ENCODE data around the gene LDLRAD4. TPM values are rescaled to one million over a fixed set of nuclear protein-coding genes. Genes with fewer than 3 reads are reported as not detected.
"Not testable (repeated sequence)": the region's sequence is repeated elsewhere in the genome, so short reads cannot be mapped to it uniquely, and the experiment has no call there.

The LDLRAD4 gene
- total RNA-seq, 2 donors from 2014 or later, result 112 to 120 TPM

DNA sequence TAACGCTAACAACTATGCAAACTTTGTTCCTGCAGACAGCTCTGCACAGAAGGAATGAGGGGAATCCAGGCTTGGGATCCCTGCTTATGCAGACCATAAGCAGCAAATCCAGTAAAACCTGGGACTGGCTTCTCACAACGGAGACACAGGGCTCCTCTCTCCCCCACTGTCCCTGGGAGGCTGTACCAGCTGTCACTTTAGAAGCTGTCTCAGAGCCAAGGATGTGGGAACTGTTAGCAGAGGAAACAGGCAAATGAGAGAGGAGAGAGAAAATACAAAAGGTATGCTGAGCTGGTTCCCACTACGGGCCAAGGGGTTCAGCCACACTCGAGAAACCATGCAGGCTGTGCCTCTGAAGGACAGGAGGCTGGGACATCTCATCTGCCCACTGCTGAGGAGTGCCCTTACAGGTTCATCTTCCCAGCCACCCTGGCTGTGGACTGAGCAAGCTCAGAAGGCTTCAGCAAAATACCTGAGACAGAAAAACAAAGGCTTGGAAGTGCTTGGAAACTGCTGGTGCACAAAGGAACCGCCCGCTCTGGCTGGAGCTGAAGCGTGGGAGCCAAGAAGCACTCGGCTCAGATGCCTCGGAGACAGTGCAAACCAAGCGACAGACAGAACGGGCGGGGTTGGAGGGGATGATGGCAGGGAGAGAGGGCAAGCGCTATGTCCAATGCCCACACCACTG, 435.3 kb downstream of the LDLRAD4 start:
- ATAC-seq, result no peak
- Mint-ChIP-seq H3K36me3 (ENCODE audit: low read depth) (no peaks in the 10 kb centered on the region), H3K4me3 (no peak overlapping the region), H3K4me1 (peaks cover under 1% of the 10 kb centered on the region), H3K27me3 (no peaks in the 10 kb centered on the region), H3K27ac (no peak overlapping the region)
- no peaks in the 10 kb centered on the region for H3K9me3 ChIP-seq (ENCODE audit: control insufficient read depth, low read length, poor library complexity, severe bottlenecking)
- no peak for DNase-seq

GRCh38 chr18:13657974-13658373, 439.4 kb downstream of the LDLRAD4 start:
- no peak overlapping the region for H3K4me3 Mint-ChIP-seq
- no peaks in the 10 kb centered on the region for H3K9me3 ChIP-seq (ENCODE audit: control insufficient read depth, low read length, poor library complexity, severe bottlenecking)
- no peak for ATAC-seq
- no peak overlapping the region for H3K27ac Mint-ChIP-seq
- DNase-seq, result no peak
- H3K27me3 Mint-ChIP-seq, result no peaks in the 10 kb centered on the region
- H3K4me1 Mint-ChIP-seq, result no peaks in the 10 kb centered on the region
- no peaks in the 10 kb centered on the region for H3K36me3 Mint-ChIP-seq (ENCODE audit: low read depth)

DNA sequence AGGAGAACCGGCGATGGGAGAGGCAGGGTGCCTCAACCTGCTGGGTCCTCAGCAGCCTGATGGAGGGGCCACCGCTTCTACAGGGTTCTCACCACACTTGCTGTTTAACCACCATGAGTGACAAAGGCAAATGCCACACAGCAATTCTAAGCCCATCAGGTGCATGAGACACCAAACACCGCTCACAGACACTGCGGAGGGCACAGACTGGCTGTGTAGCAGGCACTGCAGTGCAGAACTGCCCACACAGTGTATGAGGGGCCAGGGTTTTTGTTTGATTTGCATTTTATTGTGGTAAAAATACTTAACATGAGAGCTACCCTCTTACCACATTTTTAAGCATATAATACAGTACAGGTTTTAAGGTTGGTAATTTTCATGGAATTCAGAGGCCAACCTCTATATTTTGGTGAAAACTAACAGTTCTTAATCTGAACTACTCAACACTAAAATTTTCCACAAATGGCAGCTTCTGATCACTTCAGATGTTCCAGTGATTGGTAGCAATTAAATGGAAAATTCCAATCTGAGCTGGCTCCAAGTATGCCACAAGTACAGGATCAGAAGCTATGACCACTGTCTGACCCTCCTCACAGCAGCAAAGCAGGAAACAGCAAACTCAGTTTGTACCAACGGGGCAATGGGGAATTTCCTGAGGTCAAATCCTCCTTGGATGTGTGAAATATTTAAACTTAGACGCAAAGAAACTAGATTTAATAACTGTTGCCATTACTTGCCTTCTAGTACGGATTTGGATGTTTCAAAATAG, 440.1 kb downstream of the LDLRAD4 start:
- no peak for DNase-seq
- no peaks in the 10 kb centered on the region for H3K9me3 ChIP-seq (ENCODE audit: control insufficient read depth, low read length, poor library complexity, severe bottlenecking)
- Mint-ChIP-seq H3K4me3 (no peak overlapping the region), H3K27me3 (no peaks in the 10 kb centered on the region), H3K4me1 (no peaks in the 10 kb centered on the region), H3K27ac (no peak overlapping the region), H3K36me3 (ENCODE audit: low read depth) (no peaks in the 10 kb centered on the region)
- no peak for ATAC-seq

GRCh38 chr18:13660510-13660909, 441.9 kb downstream of the LDLRAD4 start:
- Mint-ChIP-seq H3K36me3 (ENCODE audit: low read depth) (no peaks in the 10 kb centered on the region), H3K4me3 (no peak overlapping the region), H3K27me3 (no peaks in the 10 kb centered on the region), H3K27ac (no peak overlapping the region), H3K4me1 (no peaks in the 10 kb centered on the region)
- no peak for ATAC-seq
- DNase-seq, result no peak
- H3K9me3 ChIP-seq (ENCODE audit: control insufficient read depth, low read length, poor library complexity, severe bottlenecking), result no peaks in the 10 kb centered on the region

DNA sequence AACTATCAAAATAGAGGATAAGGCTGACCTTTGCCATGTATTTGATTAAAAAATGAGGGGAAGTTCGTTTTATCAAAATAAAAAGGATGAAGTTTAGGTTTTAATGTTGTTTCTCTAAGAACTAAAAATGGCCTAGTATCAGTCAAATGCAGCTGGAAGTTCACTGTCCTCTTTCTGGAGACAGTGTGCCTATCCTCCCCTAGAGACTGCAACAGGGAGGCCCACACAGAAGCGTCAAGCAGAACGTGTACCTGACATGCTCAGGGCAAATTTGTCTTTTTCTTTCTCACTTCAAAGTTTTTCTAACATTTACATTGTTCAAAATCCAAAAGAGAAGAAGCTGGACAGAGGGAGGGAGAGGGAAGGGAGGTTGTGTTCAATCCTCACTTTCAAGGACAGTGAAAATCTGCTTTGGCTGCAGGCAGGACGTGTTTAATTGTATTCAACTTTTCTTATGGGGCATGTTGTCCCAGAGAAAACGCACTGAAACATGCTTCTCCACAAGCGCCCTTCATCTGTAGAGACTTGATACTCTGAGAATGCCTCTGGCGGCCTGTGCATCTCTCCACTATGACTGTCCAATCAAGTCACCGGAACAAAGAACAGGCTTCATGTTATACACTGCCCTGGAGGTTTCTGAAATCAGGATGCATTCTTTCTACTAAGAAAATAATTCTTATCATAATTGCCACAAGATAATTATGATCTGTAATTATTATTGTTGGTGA, 442.7 kb downstream of the LDLRAD4 start:
- no peak overlapping the region for H3K27ac Mint-ChIP-seq
- H3K27me3 Mint-ChIP-seq, result no peaks in the 10 kb centered on the region
- DNase-seq (no peak), ATAC-seq (no peak)
- no peaks in the 10 kb centered on the region for H3K4me1 Mint-ChIP-seq
- no peaks in the 10 kb centered on the region for H3K36me3 Mint-ChIP-seq (ENCODE audit: low read depth)
- H3K9me3 ChIP-seq (ENCODE audit: control insufficient read depth, low read length, poor library complexity, severe bottlenecking), result no peaks in the 10 kb centered on the region
- no peak overlapping the region for H3K4me3 Mint-ChIP-seq

DNA sequence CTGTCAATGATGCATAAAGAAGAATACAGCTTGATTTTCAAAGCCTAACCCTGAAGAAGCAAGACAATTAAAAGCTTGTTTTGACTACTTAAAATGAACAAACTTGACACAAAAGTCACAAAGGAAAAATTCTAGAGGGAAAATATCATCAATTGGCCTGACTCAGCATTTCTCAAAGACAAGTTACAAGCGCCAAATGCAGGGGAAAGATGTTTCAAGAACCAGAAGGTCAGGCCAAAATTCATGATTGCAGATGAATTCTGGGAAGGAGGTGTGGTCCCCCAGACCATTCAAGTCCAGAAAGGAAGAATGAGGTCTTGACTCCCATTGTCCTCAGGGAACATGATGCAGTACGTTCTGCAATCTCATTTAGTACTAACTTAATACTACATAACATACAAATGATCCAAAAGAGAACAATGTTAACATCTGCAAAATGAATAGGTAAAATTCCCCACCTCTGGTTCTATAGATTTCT, 443.3 kb downstream of the LDLRAD4 start:
- Mint-ChIP-seq H3K4me1 (peaks cover 2% of the 10 kb centered on the region), H3K27ac (no peak overlapping the region), H3K36me3 (ENCODE audit: low read depth) (no peaks in the 10 kb centered on the region), H3K27me3 (no peaks in the 10 kb centered on the region), H3K4me3 (no peak overlapping the region)
- ATAC-seq (no peak), DNase-seq (no peak)
- no peaks in the 10 kb centered on the region for H3K9me3 ChIP-seq (ENCODE audit: control insufficient read depth, low read length, poor library complexity, severe bottlenecking)

DNA sequence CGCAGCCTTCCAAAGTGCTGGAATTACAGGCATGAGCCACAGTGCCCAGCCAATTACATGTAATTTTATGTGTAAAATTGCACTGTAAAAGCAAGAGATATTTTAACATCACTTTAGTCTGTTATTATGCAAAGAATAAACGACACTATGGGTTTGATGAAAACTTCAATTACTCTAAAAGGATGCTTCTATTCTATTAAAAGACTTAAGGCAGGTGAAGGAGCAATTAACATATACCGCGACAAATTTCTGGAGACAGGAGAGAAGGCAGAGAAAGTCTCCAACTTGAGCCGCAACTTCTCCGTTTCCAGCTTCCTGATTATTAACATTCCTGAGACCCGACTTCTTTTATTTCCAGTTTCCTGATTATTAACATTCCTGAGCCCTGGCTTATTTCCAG, 454.1 kb downstream of the LDLRAD4 start:
- no peaks in the 10 kb centered on the region for H3K27me3 Mint-ChIP-seq
- H3K4me3 Mint-ChIP-seq, result no peak overlapping the region
- no peaks in the 10 kb centered on the region for H3K9me3 ChIP-seq (ENCODE audit: control insufficient read depth, low read length, poor library complexity, severe bottlenecking)
- peaks cover 10% of the 10 kb centered on the region for H3K4me1 Mint-ChIP-seq
- DNase-seq, result no peak
- peaks cover 7% of the 10 kb centered on the region for H3K36me3 Mint-ChIP-seq (ENCODE audit: low read depth)
- no peak for ATAC-seq
- H3K27ac Mint-ChIP-seq, result no peak overlapping the region

DNA sequence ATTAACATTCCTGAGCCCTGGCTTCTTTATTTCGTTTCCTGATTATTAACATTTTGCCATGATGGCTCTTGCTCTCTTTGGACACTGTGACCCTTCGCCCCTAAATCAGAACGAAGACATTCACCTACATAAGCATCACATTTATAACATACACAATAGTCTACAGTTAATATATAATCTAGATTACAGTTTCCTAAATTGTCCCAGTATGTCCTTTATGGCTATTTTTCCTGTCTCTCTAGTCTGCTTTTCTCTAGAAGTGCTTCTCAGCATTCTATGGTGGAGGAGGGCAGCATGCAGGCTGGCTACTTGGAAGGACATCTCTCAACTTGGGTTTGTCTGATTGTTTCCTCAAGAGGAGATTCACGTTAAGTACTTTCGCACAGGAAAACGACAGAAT, 457.9 kb downstream of the LDLRAD4 start:
- DNase-seq (no peak), ATAC-seq (no peak)
- Mint-ChIP-seq H3K27me3 (no peaks in the 10 kb centered on the region), H3K4me3 (no peak overlapping the region), H3K4me1 (peaks cover 4% of the 10 kb centered on the region), H3K36me3 (ENCODE audit: low read depth) (no peaks in the 10 kb centered on the region), H3K27ac (no peak overlapping the region)
- no peaks in the 10 kb centered on the region for H3K9me3 ChIP-seq (ENCODE audit: control insufficient read depth, low read length, poor library complexity, severe bottlenecking)

GRCh38 chr18:13677350-13677749, 458.8 kb downstream of the LDLRAD4 start:
- ATAC-seq; DNase-seq; H3K27ac Mint-ChIP-seq; H3K4me1 Mint-ChIP-seq; H3K9me3 ChIP-seq (ENCODE audit: control insufficient read depth, low read length, poor library complexity, severe bottlenecking); H3K27me3 Mint-ChIP-seq; H3K36me3 Mint-ChIP-seq (ENCODE audit: low read depth); H3K4me3 Mint-ChIP-seq: not testable (repeated sequence)

GRCh38 chr18:13680612-13681011, 462.1 kb downstream of the LDLRAD4 start:
- H3K27ac Mint-ChIP-seq, result no peak overlapping the region
- no peak for ATAC-seq
- DNase-seq, result no peak

GRCh38 chr18:13681701-13682100, 463.1 kb downstream of the LDLRAD4 start:
- Mint-ChIP-seq H3K4me1 (peaks cover 12% of the 10 kb centered on the region), H3K36me3 (ENCODE audit: low read depth) (no peaks in the 10 kb centered on the region), H3K27ac (no peak overlapping the region), H3K27me3 (no peaks in the 10 kb centered on the region), H3K4me3 (no peak overlapping the region)
- ATAC-seq (no peak), DNase-seq (no peak)
- no peaks in the 10 kb centered on the region for H3K9me3 ChIP-seq (ENCODE audit: control insufficient read depth, low read length, poor library complexity, severe bottlenecking)

More at GRCh38 chr18:13680612-13681011, 462.1 kb downstream of the LDLRAD4 start:
- Mint-ChIP-seq H3K36me3 (ENCODE audit: low read depth) (no peaks in the 10 kb centered on the region), H3K4me1 (peaks cover 12% of the 10 kb centered on the region), H3K4me3 (no peak overlapping the region), H3K27me3 (no peaks in the 10 kb centered on the region)
- no peaks in the 10 kb centered on the region for H3K9me3 ChIP-seq (ENCODE audit: control insufficient read depth, low read length, poor library complexity, severe bottlenecking)

- ATAC-seq (no peak), DNase-seq (no peak)
- peaks cover 20% of the 10 kb centered on the region for H3K4me1 Mint-ChIP-seq
- no peaks in the 10 kb centered on the region for H3K27me3 Mint-ChIP-seq
- no peak overlapping the region for H3K27ac Mint-ChIP-seq
- H3K4me3 Mint-ChIP-seq, result no peak overlapping the region
- H3K9me3 ChIP-seq (ENCODE audit: control insufficient read depth, low read length, poor library complexity, severe bottlenecking), result no peaks in the 10 kb centered on the region
- H3K36me3 Mint-ChIP-seq (ENCODE audit: low read depth), result no peaks in the 10 kb centered on the region
Observed at GRCh38 chr18:13684546-13684945, 466.0 kb downstream of the LDLRAD4 start.
